CD4-positive, alpha-beta T cell (primary cell): Measurements from ENCODE around the gene ADAMTSL1. TPM values are rescaled to one million over a fixed set of nuclear protein-coding genes. Genes with fewer than 3 reads are reported as not detected.

ENCODE experiments used
- ATAC-seq: fragments of 200-7000 bp; cut with Tn5 transposase; one replicate; pipeline ENCODE4 v1.10.0; 2022; ENCODE audit warnings: mild to moderate bottlenecking; ENCODE audit not compliant: poor library complexity
- CTCF ChIA-PET: fragments of 350-600 bp; sonication (Branson Sonifier 250); formaldehyde crosslinking; loops from one replicate; lab custom pipeline; 2021; ENCODE audit warnings: antibody characterized with exemption, inconsistent platforms; lab: Charles Lee
- POLR2A ChIA-PET: fragments of 350-600 bp; sonication (Branson Sonifier 250); formaldehyde crosslinking; loops from one replicate; lab custom pipeline; 2021; ENCODE audit warnings: antibody characterized with exemption, inconsistent platforms; lab: Charles Lee
- DNase-seq, 14 experiments: peaks; one replicate each; pipeline ENCODE4 v3.0.0-alpha.2; 2013 to 2020; ENCODE audit warnings: mixed read lengths in 2 of 14
- H3K27ac ChIP-seq, 2 donors: one replicate each; pipeline versions ENCODE4 v1.5.1 to v1.7.0; 2013; ENCODE audit warnings: low read length in 2 of 2, low read depth in 1 of 2, mild to moderate bottlenecking in 1 of 2
- H3K27me3 ChIP-seq, 2 experiments: 1 replicate in 1 of 2; 2 replicates in 1 of 2; pipeline versions ENCODE4 v1.6.1 to v1.7.0; 2013; ENCODE audit warnings: low read length in 2 of 2, control low read depth in 1 of 2, mild to moderate bottlenecking in 1 of 2, moderate library complexity in 1 of 2; ENCODE audit not compliant: insufficient read depth in 2 of 2, control insufficient read depth in 1 of 2
- H3K36me3 ChIP-seq: one replicate; pipeline ENCODE4 v1.6.1; 2013; ENCODE audit warnings: low read length, control low read depth; ENCODE audit not compliant: insufficient read depth
- H3K4me1 ChIP-seq: one replicate; pipeline ENCODE4 v1.6.1; 2013; ENCODE audit warnings: low read length, control low read depth; ENCODE audit not compliant: insufficient read depth
- H3K4me3 ChIP-seq: one replicate; pipeline ENCODE4 v1.5.1; 2013; ENCODE audit warnings: mild to moderate bottlenecking, low read length, moderate library complexity
- H3K9me3 ChIP-seq, 2 experiments: 1 replicate in 1 of 2; 2 replicates in 1 of 2; pipeline versions ENCODE4 v1.6.1 to v1.7.0; 2013; ENCODE audit warnings: low read length in 2 of 2, mild to moderate bottlenecking in 2 of 2, control low read depth in 1 of 2, moderate library complexity in 1 of 2; ENCODE audit not compliant: control insufficient read depth in 1 of 2, insufficient read depth in 1 of 2
- H3K27ac Mint-ChIP-seq: one replicate; pipeline ENCODE4 v1.8.0; 2020; ENCODE audit warnings: mixed read lengths
- H3K27me3 Mint-ChIP-seq: one replicate; pipeline ENCODE4 v1.8.0; 2021; ENCODE audit warnings: mixed read lengths
- H3K36me3 Mint-ChIP-seq: one replicate; pipeline ENCODE4 v1.8.0; 2021; ENCODE audit warnings: low read depth, mixed read lengths
- H3K4me1 Mint-ChIP-seq: one replicate; pipeline ENCODE4 v1.8.0; 2021; ENCODE audit warnings: low read depth, mixed read lengths
- H3K4me3 Mint-ChIP-seq: one replicate; pipeline ENCODE4 v1.8.0; 2020; ENCODE audit warnings: mild to moderate bottlenecking, mixed read lengths
- H3K9me3 Mint-ChIP-seq: one replicate; pipeline ENCODE4 v1.8.0; 2020; ENCODE audit warnings: mixed read lengths
- intact Hi-C, 2 experiments: fragments of 100-400 bp; cut with DNase I in 1 of 2; cut with micrococcal nuclease in 1 of 2; formaldehyde crosslinking; loops; one replicate each; pipeline versions ENCODE4 v1.15.1 to v1.9.0; 2023 to 2025; cut with DNase I, micrococcal nuclease
- total RNA-seq, 174 experiments: library from RNA in 2 of 174; stranded (reverse) in 2 of 174; gene quantifications; one replicate each; pipeline ENCODE4 v1.2.3 and lab custom pipeline; 2021 to 2026
- TF ChIP-seq, protein P1 (sequence below): fragments of 200-600 bp; IDR thresholded peaks from one replicate; pipeline ENCODE4 v1.8.0; 2022; ENCODE audit warnings: antibody characterized with exemption, mild to moderate bottlenecking

The ADAMTSL1 gene
- total RNA-seq, 2 experiments from 2014 or later: not detected

DNA sequence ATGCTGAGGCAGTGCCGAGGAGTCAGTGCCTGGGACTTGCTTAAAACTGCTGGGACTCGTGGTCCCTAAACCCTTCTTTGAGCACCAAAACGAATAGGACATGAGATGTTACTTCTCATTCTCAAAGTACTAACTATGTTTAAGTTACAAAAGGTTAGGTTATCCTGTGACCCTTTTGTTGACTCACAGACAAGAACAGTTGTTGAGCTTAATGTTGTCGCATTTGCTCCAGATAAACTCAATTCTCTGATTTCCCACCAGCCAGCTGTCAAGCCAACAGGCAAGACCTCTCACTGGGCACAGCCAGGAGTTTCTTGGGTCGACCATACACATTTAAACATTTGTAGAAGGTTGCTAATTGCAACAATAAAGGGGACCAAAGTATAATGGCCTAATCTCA, 249.4 kb downstream of the ADAMTSL1 start:
- Histone ChIP-seq H3K27ac (no peak overlapping the region), H3K4me1 (no peaks in the 10 kb centered on the region), H3K36me3 (no peaks in the 10 kb centered on the region), H3K27me3 (no peaks in the 10 kb centered on the region), H3K9me3 (no peaks in the 10 kb centered on the region), H3K4me3 (no peak overlapping the region)
- CTCF ChIA-PET: no interaction called here
- TF ChIP-seq, protein P1, sequence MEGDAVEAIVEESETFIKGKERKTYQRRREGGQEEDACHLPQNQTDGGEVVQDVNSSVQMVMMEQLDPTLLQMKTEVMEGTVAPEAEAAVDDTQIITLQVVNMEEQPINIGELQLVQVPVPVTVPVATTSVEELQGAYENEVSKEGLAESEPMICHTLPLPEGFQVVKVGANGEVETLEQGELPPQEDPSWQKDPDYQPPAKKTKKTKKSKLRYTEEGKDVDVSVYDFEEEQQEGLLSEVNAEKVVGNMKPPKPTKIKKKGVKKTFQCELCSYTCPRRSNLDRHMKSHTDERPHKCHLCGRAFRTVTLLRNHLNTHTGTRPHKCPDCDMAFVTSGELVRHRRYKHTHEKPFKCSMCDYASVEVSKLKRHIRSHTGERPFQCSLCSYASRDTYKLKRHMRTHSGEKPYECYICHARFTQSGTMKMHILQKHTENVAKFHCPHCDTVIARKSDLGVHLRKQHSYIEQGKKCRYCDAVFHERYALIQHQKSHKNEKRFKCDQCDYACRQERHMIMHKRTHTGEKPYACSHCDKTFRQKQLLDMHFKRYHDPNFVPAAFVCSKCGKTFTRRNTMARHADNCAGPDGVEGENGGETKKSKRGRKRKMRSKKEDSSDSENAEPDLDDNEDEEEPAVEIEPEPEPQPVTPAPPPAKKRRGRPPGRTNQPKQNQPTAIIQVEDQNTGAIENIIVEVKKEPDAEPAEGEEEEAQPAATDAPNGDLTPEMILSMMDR: no peak
- no peaks in the 10 kb centered on the region for H3K9me3 Mint-ChIP-seq
- no peaks in the 10 kb centered on the region for H3K36me3 Mint-ChIP-seq
- H3K4me3 Mint-ChIP-seq: no peak overlapping the region
- intact Hi-C loops: no loop called here
- H3K27me3 Mint-ChIP-seq: no peaks in the 10 kb centered on the region
- no peak for ATAC-seq
- no peaks in the 10 kb centered on the region for H3K4me1 Mint-ChIP-seq
- POLR2A ChIA-PET: no interaction called here
- H3K27ac Mint-ChIP-seq: no peak overlapping the region
- DNase-seq: no peak

DNA sequence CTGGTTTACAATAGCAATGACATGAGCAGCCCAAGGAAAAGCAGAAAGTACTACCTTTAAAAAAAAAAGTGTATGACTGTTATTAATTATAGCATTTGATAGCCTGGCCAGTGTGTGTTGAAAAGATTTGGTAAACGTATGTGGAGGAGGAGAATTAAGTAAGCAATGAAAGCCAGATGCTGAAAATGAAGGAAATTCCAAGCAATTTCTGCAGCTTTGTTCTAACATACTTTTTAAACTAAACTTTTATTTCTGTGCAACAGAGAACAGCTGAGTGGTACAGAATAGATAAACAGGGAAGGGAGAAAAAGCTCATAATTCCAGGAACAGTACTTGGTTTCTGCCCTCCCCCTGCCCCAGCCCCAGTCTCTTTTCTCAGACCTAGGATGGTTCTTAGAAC, 252.6 kb downstream of the ADAMTSL1 start:
- CTCF ChIA-PET: no interaction called here

DNA sequence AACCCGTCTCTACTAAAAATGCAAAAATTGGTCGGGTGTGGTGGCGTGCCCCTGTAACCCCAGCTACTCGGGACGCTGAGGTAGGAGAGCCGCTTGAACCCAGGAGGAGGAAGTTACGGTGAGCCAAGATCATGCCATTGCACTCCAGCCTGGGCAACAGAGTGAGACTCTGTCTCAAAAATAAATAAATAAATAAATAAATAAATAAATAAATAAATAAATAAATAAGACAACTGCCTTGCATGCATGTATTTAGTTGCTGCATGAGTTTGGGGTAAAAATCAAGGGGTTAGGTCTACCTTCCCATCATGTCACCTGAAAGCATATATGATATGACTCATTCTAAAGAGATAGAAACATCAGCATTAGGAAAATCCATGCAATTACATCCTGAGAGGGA, 254.0 kb downstream of the ADAMTSL1 start:
- Mint-ChIP-seq H3K36me3 (no peaks in the 10 kb centered on the region), H3K9me3 (no peaks in the 10 kb centered on the region), H3K27ac (no peak overlapping the region), H3K4me1 (no peaks in the 10 kb centered on the region), H3K27me3 (no peaks in the 10 kb centered on the region), H3K4me3 (no peak overlapping the region)
- intact Hi-C loops: no loop called here
- DNase-seq: no peak
- ChIA-PET POLR2A (no interaction called here), CTCF (no interaction called here)
- no peaks in the 10 kb centered on the region for H3K27me3 ChIP-seq
- no peak for ATAC-seq
- no peaks in the 10 kb centered on the region for H3K36me3 ChIP-seq
- no peak overlapping the region for H3K27ac ChIP-seq
- H3K4me3 ChIP-seq: no peak overlapping the region
- H3K9me3 ChIP-seq: no peaks in the 10 kb centered on the region
- no peaks in the 10 kb centered on the region for H3K4me1 ChIP-seq
- TF ChIP-seq, protein P1: no peak

More for the DNA sequence above, 252.6 kb downstream of the ADAMTSL1 start:
- Mint-ChIP-seq H3K27ac (no peak overlapping the region), H3K9me3 (no peaks in the 10 kb centered on the region), H3K27me3 (no peaks in the 10 kb centered on the region), H3K4me3 (no peak overlapping the region), H3K36me3 (no peaks in the 10 kb centered on the region), H3K4me1 (no peaks in the 10 kb centered on the region)
- no peaks in the 10 kb centered on the region for H3K9me3 ChIP-seq
- H3K4me1 ChIP-seq: no peaks in the 10 kb centered on the region
- ATAC-seq (no peak), DNase-seq (no peak)
- TF ChIP-seq, protein P1: no peak
- intact Hi-C loops: no loop called here
- H3K27me3 ChIP-seq: no peaks in the 10 kb centered on the region
- H3K36me3 ChIP-seq: no peaks in the 10 kb centered on the region
- no peak overlapping the region for H3K27ac ChIP-seq
- POLR2A ChIA-PET: no interaction called here
- H3K4me3 ChIP-seq: no peak overlapping the region
